Esophagus muscularis mucosa (tissue), 4 donors: ENCODE data around the gene DHRS3. TPM values are rescaled to one million over a fixed set of nuclear protein-coding genes. Genes with fewer than 3 reads are reported as not detected.
A peak's percentile ranks its signal among the peaks of the same experiment; 100 is the strongest.
"Not testable (repeated sequence)": the region's sequence is repeated elsewhere in the genome, so short reads cannot be mapped to it uniquely, and the experiment has no call there.

Source experiments
- DNase-seq: peaks from one replicate; pipeline ENCODE4 v3.0.0-alpha.2; 2017; ENCODE audit errors: extremely low spot score
- H3K27ac ChIP-seq, 4 donors: fragments of 200-600 bp; sonication (generic); replicated peaks in 1 of 4; 1 replicate in 3 of 4; 2 replicates in 1 of 4; pipeline ENCODE4 v1.5.1; 2016 to 2019; ENCODE audit warnings: mild to moderate bottlenecking in 1 of 4
- H3K27me3 ChIP-seq, 4 donors: fragments of 200-600 bp; sonication (generic); one replicate each; pipeline versions ENCODE4 v1.5.1 to v1.6.0; 2016 to 2019
- H3K36me3 ChIP-seq, 4 donors: fragments of 200-600 bp; sonication (generic); one replicate each; pipeline ENCODE4 v1.5.1; 2016 to 2019
- H3K4me1 ChIP-seq, 4 donors: fragments of 200-600 bp; sonication (generic); one replicate each; pipeline ENCODE4 v1.5.1; 2016 to 2019
- H3K4me3 ChIP-seq, 4 donors: fragments of 200-600 bp; sonication (generic); 1 replicate in 2 of 4; 2 replicates in 2 of 4; pipeline ENCODE4 v1.5.1; 2016 to 2019; ENCODE audit warnings: mild to moderate bottlenecking in 4 of 4, moderate library complexity in 1 of 4
- H3K9me3 ChIP-seq, 4 donors: fragments of 200-600 bp; sonication (generic); 1 replicate in 3 of 4; 2 replicates in 1 of 4; pipeline ENCODE4 v1.5.1; 2016 to 2019
- EP300 ChIP-seq: sonication (generic); formaldehyde crosslinking; IDR thresholded peaks from one replicate; pipeline ENCODE4 v1.6.1; 2017; ENCODE audit warnings: antibody characterized with exemption
- POLR2A ChIP-seq: fragments of 450-650 bp; IDR thresholded peaks from one replicate; pipeline ENCODE4 v1.6.1; 2017; ENCODE audit warnings: antibody characterized with exemption, moderate library complexity, mild to moderate bottlenecking, low read depth
- POLR2AphosphoS5 ChIP-seq, 2 donors: sonication (generic); formaldehyde crosslinking; IDR thresholded peaks; one replicate each; pipeline ENCODE4 v1.6.1; 2017; ENCODE audit warnings: antibody characterized with exemption in 2 of 2
- WGBS: methylation state at CpG from one replicate; pipeline ENCODE4 v1.1.5; 2018; 5-methylcytosine and 5-hydroxymethylcytosine counted together
- intact Hi-C: fragments of 100-400 bp; cut with DNase I; formaldehyde crosslinking; loops from one replicate; pipeline ENCODE4 v1.15.1; 2023
- total RNA-seq, 4 donors: library from RNA; depleted of rRNA; stranded (reverse); fragments of >200 nt; gene quantifications; one replicate each; pipeline versions ENCODE4 v1.1.0 to v1.2.1, GENCODE V29; 2016
- TF ChIP-seq, protein P1 (sequence below), 3 experiments: fragments of 200-600 bp in 2 of 3; fragments of 450-650 bp in 1 of 3; sonication (generic) in 2 of 3; IDR thresholded peaks; one replicate each; pipeline ENCODE4 v1.5.1; 2017 to 2019; ENCODE audit warnings: antibody characterized with exemption in 3 of 3, mild to moderate bottlenecking in 2 of 3, moderate library complexity in 1 of 3

The DHRS3 gene
- total RNA-seq, 4 donors from 2014 or later = 130 to 237 (median 200) TPM

DNA sequence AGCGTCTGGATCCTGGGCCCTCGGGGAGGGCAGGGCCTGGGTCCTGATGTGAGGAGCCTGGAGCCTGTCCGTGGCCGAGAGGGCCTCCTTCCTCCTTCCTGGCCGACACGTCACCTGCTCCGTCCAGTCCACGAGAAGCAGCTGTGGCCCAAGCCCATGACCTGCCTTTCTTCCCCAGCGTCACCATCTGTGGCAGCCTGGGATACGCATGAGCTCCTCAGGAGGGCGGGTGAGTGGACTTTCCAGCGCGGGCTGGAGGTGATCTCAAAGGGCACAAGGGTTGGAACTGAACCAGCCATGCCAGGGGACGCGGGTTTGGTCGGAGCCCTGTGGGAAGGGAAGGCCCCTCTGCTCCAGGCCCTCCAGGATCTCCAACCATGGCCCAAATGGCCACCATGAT is 90.4 kb downstream of the DHRS3 start:
- H3K9me3 ChIP-seq = no peaks in the 10 kb centered on the region
- H3K36me3 ChIP-seq = no peaks in the 10 kb centered on the region
- DNase-seq = no peak
- TF ChIP-seq POLR2A (no peak), POLR2AphosphoS5 (IDR thresholded peaks at IDR 0.05) (no peak), EP300 (no peak)
- TF ChIP-seq, protein P1, sequence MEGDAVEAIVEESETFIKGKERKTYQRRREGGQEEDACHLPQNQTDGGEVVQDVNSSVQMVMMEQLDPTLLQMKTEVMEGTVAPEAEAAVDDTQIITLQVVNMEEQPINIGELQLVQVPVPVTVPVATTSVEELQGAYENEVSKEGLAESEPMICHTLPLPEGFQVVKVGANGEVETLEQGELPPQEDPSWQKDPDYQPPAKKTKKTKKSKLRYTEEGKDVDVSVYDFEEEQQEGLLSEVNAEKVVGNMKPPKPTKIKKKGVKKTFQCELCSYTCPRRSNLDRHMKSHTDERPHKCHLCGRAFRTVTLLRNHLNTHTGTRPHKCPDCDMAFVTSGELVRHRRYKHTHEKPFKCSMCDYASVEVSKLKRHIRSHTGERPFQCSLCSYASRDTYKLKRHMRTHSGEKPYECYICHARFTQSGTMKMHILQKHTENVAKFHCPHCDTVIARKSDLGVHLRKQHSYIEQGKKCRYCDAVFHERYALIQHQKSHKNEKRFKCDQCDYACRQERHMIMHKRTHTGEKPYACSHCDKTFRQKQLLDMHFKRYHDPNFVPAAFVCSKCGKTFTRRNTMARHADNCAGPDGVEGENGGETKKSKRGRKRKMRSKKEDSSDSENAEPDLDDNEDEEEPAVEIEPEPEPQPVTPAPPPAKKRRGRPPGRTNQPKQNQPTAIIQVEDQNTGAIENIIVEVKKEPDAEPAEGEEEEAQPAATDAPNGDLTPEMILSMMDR (IDR thresholded peaks at IDR 0.05) = no peak
- H3K27me3 ChIP-seq = no peaks in the 10 kb centered on the region
- intact Hi-C loops = no loop called here
- H3K27ac ChIP-seq = no peak overlapping the region
- 99% methylated on average over 14 of the region's 16 CpGs for WGBS
- peaks cover 0 to 21% (median 13%) of the 10 kb centered on the region in 4 donors for H3K4me1 ChIP-seq
- H3K4me3 ChIP-seq = no peak overlapping the region

DNA sequence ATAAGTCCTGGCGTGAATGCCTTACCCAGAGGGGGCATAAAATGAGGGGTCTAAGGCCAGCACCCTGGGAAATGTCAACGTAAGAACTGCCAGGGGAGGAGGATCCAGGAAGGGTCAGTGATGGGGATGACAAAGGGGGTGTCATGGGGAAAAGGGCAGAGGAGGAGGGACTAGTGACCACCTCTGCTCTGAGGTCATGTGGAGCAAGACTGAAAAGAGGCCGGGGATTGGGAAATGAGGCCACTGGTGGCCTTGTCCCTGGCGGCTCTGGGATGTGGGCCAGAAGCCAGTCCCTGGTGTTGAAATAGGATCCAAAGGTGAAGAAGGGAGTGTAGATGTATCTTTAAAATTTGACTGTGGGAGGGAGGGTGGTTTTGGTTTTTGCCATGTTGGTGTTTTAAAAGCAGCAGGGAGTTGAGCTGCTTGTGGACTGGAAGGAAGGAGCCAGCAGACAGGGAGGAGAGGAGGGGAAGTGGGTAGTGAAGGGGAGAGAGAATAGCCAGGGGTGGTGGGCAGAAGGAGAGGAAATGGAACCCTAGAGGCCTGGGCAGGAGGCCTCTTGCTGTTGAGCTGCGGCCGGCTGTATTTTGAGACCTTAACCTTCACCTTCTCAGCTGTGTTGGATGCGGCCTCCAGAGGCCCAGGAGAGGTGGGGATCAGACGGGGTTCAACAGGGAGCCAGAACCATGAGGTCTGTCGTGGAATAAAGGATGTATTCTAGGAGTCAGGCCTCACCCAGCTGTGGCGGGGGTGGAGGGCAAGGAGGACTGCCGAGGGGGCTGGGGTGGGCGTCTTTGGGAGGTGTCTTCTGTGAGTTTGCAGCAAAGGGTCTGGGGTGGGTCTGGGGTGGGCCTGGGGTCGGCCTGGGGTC is 92.5 kb downstream of the DHRS3 start:
- peaks cover 0 to 21% (median 13%) of the 10 kb centered on the region in 4 donors for H3K4me1 ChIP-seq
- H3K27me3 ChIP-seq = no peaks in the 10 kb centered on the region
- no peak overlapping the region for H3K4me3 ChIP-seq
- TF ChIP-seq, protein P1 (IDR thresholded peaks at IDR 0.05) = no peak
- TF ChIP-seq POLR2AphosphoS5 (IDR thresholded peaks at IDR 0.05) = peak; percentile 23 to 28
- intact Hi-C loops = no loop called here
- H3K27ac ChIP-seq = no peak overlapping the region
- 89% methylated on average over 10 of the region's 13 CpGs for WGBS
- DNase-seq = no peak
- no peaks in the 10 kb centered on the region for H3K9me3 ChIP-seq
- H3K36me3 ChIP-seq = no peaks in the 10 kb centered on the region

DNA sequence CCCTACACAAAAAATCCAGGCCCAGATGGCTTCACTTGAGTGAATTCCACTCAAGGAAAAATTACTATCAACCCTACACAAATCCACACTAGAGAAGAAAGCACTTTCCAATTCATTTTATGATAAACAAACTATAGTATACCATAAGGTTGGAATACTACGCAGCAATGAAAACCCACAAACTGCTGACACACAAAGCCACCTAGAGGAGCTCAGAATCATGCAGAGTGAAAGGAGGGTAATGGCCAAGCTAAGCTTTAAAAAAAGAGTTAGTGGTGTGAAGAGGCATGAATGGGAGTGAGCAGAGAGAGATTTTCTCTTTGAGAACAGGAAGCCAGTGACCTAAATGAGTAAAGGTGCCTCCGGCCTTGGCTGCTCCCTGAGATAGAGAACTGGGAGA is 93.7 kb downstream of the DHRS3 start:
- no peak overlapping the region for H3K4me3 ChIP-seq
- intact Hi-C loops = no loop called here
- no peaks in the 10 kb centered on the region for H3K9me3 ChIP-seq
- 95% methylated on average over 2 of the region's 2 CpGs for WGBS
- no peaks in the 10 kb centered on the region for H3K36me3 ChIP-seq
- no peak overlapping the region for H3K27ac ChIP-seq
- TF ChIP-seq POLR2A (no peak), EP300 (no peak), POLR2AphosphoS5 (IDR thresholded peaks at IDR 0.05) (no peak)
- TF ChIP-seq, protein P1 (IDR thresholded peaks at IDR 0.05) = no peak
- peaks cover 1 to 26% (median 19%) of the 10 kb centered on the region in 4 donors for H3K4me1 ChIP-seq
- no peaks in the 10 kb centered on the region for H3K27me3 ChIP-seq
- no peak for DNase-seq

DNA sequence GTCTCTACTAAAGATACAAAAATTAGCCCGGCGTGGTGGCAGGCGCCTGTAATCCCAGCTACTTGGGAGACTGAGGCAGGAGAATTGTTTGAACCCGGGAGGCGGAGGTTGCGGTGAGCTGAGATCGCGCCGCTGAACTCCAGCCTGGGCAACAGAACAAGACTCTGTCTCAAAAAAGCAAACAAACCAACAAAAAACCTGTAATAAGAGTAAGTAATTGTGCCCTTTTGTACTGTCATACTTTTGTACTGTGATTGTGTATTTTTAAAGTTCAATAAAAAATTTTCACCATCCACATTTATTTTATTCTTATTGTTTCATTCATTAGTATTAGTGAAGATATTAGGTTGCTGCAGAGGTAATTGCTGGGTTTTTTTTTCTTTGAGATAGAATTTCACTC is 95.2 kb downstream of the DHRS3 start:
- WGBS = 97% methylated on average over 9 of the region's 9 CpGs

DNA sequence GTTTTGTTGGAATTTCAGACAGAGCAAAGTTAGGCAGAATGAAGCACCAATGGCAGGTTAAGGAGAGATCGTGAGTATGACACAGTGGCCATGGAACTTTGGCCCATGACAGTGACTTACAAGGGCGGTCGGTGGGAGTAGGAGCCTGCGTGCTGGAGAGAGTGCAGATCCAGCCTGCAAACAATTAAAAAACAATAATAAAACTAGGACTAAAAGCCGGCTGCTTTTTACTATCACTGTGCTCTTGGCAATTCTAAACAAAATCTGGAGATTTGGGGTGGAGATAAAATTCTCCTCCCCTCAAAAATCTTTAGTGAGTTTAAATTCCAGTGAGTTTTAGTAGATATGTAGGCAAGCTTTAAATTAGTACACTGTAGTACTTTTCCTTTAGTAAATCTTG is 96.9 kb downstream of the DHRS3 start:
- H3K4me1 ChIP-seq = peaks cover 12 to 27% (median 26%) of the 10 kb centered on the region in 4 donors
- no peaks in the 10 kb centered on the region for H3K36me3 ChIP-seq
- H3K9me3 ChIP-seq = no peaks in the 10 kb centered on the region
- intact Hi-C loops = no loop called here
- H3K27ac ChIP-seq = no peak overlapping the region
- DNase-seq = no peak
- TF ChIP-seq, protein P1 (IDR thresholded peaks at IDR 0.05) = no peak
- TF ChIP-seq EP300 = no peak
- no peak for TF ChIP-seq POLR2A
- no peak for TF ChIP-seq POLR2AphosphoS5 (IDR thresholded peaks at IDR 0.05)
- no peaks in the 10 kb centered on the region for H3K27me3 ChIP-seq
- WGBS = 70% methylated on average over 5 of the region's 5 CpGs
- no peak overlapping the region for H3K4me3 ChIP-seq

More for the DNA sequence above, 95.2 kb downstream of the DHRS3 start:
- H3K27ac ChIP-seq, H3K9me3 ChIP-seq, H3K27me3 ChIP-seq, H3K36me3 ChIP-seq, DNase-seq, intact Hi-C loops, H3K4me3 ChIP-seq: not testable (repeated sequence)
- peaks cover 12 to 27% (median 25%) of the 10 kb centered on the region in 4 donors for H3K4me1 ChIP-seq
